ENCODE results near the gene GATA1.

The GATA1 gene

DNA sequence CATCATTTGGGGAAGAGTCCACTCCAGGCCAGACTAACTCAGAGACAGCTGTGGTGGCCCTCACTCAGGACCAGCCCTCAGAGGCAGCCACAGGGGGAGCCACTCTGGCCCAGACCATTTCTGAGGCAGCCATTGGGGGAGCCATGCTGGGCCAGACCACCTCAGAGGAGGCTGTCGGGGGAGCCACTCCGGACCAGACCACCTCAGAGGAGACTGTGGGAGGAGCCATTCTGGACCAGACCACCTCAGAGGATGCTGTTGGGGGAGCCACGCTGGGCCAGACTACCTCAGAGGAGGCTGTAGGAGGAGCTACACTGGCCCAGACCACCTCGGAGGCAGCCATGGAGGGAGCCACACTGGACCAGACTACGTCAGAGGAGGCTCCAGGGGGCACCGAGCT, 36.7 kb downstream of the GATA1 start:
- TF ChIP-seq, protein P1, sequence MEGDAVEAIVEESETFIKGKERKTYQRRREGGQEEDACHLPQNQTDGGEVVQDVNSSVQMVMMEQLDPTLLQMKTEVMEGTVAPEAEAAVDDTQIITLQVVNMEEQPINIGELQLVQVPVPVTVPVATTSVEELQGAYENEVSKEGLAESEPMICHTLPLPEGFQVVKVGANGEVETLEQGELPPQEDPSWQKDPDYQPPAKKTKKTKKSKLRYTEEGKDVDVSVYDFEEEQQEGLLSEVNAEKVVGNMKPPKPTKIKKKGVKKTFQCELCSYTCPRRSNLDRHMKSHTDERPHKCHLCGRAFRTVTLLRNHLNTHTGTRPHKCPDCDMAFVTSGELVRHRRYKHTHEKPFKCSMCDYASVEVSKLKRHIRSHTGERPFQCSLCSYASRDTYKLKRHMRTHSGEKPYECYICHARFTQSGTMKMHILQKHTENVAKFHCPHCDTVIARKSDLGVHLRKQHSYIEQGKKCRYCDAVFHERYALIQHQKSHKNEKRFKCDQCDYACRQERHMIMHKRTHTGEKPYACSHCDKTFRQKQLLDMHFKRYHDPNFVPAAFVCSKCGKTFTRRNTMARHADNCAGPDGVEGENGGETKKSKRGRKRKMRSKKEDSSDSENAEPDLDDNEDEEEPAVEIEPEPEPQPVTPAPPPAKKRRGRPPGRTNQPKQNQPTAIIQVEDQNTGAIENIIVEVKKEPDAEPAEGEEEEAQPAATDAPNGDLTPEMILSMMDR (IDR thresholded peaks at IDR 0.05), result no peak
- Histone ChIP-seq H3K27me3 (ENCODE audit: control insufficient read depth, insufficient read depth, low read length) (no peaks in the 10 kb centered on the region), H3K9me3 (ENCODE audit: control insufficient read depth, low read length) (no peaks in the 10 kb centered on the region), H3K4me2 (ENCODE audit: low read length) (no peak overlapping the region), H3K4me1 (no peaks in the 10 kb centered on the region), H3K9ac (no peak overlapping the region), H3K79me2 (no peaks in the 10 kb centered on the region), H3K27ac (no peak overlapping the region), H3K4me3 (ENCODE audit: low read depth, low read length) (no peak overlapping the region), H2AFZ (no peak overlapping the region), H3K36me3 (ENCODE audit: control insufficient read depth, insufficient read depth, low read length) (no peaks in the 10 kb centered on the region)

DNA sequence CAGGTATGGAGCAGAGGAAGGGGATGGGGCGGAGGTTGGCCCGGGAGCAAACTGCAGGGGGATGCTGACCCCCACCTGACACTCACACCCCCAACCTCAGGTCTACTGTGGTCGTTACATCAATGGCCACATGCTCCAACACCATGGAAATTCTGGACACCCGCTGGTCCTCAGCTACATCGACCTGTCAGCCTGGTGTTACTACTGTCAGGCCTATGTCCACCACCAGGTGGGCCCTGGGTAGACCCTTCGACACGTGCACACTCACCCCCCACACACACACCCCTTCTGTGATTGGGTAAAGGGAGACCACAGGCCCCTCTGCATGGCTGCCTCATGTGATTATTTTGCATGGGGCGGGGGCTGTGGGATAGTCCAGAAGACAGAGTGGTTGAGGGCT, 37.7 kb downstream of the GATA1 start:
- H2AFZ ChIP-seq, result no peak overlapping the region
- H3K4me3 ChIP-seq (ENCODE audit: low read depth, low read length), result no peak overlapping the region
- H3K27me3 ChIP-seq (ENCODE audit: control insufficient read depth, insufficient read depth, low read length), result no peaks in the 10 kb centered on the region
- H3K4me1 ChIP-seq, result no peaks in the 10 kb centered on the region
- no peak overlapping the region for H3K9ac ChIP-seq
- no peaks in the 10 kb centered on the region for H3K79me2 ChIP-seq
- H3K9me3 ChIP-seq (ENCODE audit: control insufficient read depth, low read length), result no peaks in the 10 kb centered on the region
- H3K4me2 ChIP-seq (ENCODE audit: low read length), result no peak overlapping the region
- no peak overlapping the region for H3K27ac ChIP-seq
- no peaks in the 10 kb centered on the region for H3K36me3 ChIP-seq (ENCODE audit: control insufficient read depth, insufficient read depth, low read length)
- TF ChIP-seq, protein P1 (IDR thresholded peaks at IDR 0.05), result no peak

DNA sequence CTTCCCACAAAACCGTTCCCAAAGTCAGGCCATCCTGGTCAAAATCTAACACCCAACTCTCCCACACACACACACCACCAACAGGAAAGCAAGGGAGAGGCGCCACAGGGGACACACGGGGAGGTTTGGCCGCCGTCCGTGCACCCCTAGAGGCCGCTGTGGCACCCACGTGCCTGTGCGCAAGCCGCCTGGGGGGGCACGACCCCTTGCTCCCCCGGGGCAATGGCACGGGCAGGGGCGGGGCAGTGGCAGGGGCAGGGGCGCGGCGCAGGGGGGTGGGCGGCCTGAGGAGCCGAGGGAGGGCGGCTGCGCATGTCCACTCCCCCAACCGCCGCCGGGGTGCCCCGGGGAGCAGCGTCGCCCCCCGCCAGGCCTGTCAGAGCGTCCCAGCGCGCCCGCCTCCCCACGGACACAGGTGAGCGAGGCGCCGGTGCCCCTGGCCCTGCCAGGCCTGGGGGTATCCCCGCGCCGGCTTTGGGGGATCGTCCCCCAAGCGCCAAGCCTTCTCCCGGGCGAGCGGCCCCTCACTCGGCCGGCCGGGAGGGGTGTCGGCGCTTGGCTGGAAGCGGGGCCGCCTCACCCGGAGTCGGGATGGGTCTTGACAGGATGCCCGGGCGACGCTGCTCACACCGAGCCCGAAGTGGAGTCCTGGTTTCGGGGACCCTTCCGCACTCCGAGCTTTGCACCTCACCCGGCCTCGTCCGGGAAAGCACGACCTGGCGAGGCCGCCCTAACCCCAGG, 39.9 kb downstream of the GATA1 start, which contains the start of gene ERAS:
Gene ERAS, plus strand, starts transcription at position 379 of the 741 bp plus-strand sequence. CDS start 2,611 bp downstream, outside the sequence.
- Histone ChIP-seq H3K9ac (no peak within 1 kb of the TSS), H3K4me1 (no peaks in the 10 kb centered on the region), H3K27ac (no peak within 1 kb of the TSS), H3K79me2 (no peaks in the 10 kb centered on the region), H2AFZ (no peak within 1 kb of the TSS), H3K27me3 (ENCODE audit: control insufficient read depth, insufficient read depth, low read length) (no peaks in the 10 kb centered on the region), H3K4me3 (ENCODE audit: low read depth, low read length) (no peak within 1 kb of the TSS), H3K4me2 (ENCODE audit: low read length) (no peak within 1 kb of the TSS), H3K36me3 (ENCODE audit: control insufficient read depth, insufficient read depth, low read length) (no peaks in the 10 kb centered on the region), H3K9me3 (ENCODE audit: control insufficient read depth, low read length) (no peaks in the 10 kb centered on the region)
- TF ChIP-seq, protein P1 (IDR thresholded peaks at IDR 0.05), result no peak

DNA sequence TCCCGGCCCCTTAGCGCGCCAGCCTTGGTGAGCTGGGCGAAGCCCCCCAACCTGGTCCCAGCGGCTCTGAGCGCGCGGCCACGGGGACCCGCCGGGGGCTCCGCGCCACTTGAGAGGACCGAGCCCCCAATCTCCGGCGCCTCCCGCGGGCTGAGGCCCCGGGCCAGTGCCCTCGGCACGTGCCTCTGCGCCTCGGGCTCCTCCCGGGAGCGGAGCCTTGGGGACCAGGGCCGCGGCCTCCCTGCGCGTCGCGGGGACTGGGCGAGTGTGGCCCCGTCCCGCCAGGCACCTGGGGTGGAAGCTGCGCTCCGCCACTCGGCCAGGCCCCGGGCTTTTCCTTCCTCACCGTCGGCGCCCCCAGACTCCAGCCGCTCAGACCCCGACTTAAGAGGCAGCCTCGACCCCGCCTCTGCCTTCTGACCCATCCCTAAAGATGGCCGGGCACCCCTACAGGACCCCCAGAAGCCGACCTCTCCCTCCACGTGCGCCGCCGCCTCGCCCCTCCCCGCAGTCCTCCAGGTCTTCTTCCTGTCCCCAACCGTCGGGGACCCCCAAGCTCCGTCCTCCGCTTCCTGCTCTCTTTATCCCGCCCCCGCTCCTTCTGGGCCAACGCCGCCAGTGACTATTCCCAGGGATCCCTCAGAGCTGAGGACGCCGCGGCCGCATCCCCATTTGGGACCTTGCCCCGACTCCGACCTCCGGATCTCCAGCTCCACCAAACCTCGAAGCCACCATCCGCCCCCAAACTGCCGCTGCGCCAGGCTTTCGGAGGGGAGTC, 40.7 kb downstream of the GATA1 start:
- Histone ChIP-seq H3K4me3 (ENCODE audit: low read depth, low read length) (no peak overlapping the region), H3K27me3 (ENCODE audit: control insufficient read depth, insufficient read depth, low read length) (no peaks in the 10 kb centered on the region), H3K36me3 (ENCODE audit: control insufficient read depth, insufficient read depth, low read length) (no peaks in the 10 kb centered on the region), H2AFZ (no peak overlapping the region), H3K4me1 (no peaks in the 10 kb centered on the region), H3K79me2 (no peaks in the 10 kb centered on the region), H3K9ac (no peak overlapping the region), H3K27ac (no peak overlapping the region), H3K9me3 (ENCODE audit: control insufficient read depth, low read length) (no peaks in the 10 kb centered on the region), H3K4me2 (ENCODE audit: low read length) (no peak overlapping the region)
- TF ChIP-seq, protein P1 (IDR thresholded peaks at IDR 0.05), result no peak
